ENCODE data around the gene SOX5.
"Not testable (repeated sequence)": the region's sequence is repeated elsewhere in the genome, so short reads cannot be mapped to it uniquely, and the experiment has no call there.

SOX5 gene

GRCh38 chr12:23756416-23756815 is 193.1 kb downstream of the SOX5 start:
- DNase-seq (ENCODE audit: low spot score) = no peak

DNA sequence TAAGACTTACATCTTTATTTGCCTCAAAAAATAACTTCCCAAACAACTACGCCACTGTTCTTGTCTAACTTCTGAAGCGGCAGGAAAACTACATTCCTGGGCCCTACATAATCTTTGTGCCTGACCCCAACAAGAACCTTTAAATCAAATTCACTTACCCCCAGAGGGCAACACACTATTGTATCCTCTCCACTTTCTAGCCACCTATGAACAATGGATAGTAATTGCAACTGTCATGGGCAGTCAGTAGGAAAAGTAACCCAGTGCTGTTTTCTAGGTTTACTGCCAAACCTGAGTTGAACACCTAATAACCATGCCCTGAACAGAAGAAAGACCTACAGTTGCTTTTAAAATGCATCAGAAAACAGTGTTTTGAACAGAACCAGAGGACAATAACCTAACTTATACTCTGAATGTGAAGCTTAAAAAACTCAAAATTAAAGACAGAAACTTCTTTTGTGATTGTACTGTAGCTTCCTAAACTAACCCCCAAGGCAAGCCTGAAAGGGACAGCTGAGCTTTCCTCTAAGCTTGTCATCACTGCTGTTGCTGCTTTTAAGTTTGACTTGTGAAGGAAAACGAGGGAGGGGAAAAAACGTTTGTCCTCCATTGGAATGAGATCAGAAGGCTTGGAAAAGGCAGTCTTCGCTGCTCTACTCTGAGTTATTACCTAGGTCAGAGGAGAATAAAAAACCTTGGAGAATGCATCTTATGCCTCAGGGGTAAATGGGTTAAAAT is 195.7 kb downstream of the SOX5 start:
- DNase-seq (ENCODE audit: low spot score) = no peak

DNA sequence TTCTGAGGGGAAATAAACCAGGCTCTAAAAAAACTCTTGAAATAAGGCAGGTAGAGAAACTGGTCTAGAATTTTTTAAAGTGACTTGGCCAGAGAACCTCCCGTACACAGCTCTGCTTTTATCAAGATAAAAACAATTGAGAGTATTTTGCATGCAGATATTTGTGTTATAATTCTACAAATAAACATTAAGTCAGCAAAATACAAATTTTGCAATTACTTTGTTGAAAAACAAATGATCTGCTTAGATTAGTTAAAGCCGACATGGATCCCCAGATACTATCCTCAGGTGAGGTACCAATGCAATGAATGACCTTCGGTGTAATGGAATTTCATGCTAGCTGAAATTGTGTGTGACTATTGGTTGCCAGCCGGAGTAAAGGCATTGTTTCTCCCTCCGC is 197.2 kb downstream of the SOX5 start:
- no peak for DNase-seq (ENCODE audit: low spot score)

DNA sequence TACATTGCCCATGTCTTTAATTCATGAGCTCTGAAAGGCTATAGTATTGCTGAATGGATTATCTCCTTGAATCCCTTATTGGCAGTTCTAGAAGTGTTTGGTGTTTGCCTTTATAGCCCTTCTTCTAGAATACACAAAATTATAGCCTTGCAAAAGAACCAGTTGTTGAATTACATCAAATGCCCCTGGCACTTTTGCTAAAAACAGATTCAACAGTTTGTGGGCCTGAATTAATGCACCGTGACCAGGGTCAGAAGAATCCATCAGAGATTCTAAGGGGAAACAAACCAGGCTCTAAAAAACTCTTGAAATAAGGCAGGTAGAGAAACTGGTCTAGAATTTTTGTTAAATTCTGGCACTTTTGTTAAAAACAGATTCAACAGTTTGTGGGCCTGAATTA is 197.8 kb downstream of the SOX5 start:
- no peak for DNase-seq (ENCODE audit: low spot score)

DNA sequence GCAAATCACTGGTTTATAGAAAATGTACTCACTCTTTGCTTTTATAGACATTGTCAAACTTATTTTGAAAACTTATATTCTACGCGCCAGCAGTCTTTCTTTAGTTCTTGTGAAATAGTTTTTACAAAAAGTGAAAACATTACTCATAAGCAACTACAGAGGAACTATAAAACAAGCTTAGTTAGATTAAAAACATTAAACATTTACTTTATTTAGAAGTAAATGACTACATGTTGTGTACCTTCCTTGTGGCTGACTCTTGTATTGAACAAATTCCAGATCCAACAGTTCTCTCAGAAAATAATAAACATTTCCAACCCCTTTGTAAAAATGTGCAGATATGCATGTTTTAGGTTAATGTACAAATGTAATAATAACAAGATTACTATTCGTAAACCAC is 198.5 kb downstream of the SOX5 start:
- no peak for DNase-seq (ENCODE audit: low spot score)

DNA sequence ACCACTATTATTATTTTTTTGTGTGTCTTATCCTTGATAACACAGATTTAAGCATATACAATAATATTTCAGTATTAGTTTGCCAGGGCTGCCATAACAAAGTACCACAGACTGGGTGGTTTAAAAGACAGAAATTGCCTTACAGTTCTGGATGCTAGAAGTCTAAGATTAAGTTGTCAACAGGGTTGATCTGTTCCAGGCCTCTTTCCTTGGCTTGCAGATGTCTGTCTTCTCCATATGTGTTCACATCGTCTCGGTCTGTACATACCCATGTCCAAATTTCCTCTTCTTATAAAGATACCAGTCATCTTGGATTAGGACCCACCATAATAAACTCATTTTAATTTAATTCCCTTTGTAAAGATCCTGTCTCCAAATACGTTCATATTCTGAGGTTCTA is 204.8 kb downstream of the SOX5 start:
- no peak for DNase-seq (ENCODE audit: low spot score)

DNA sequence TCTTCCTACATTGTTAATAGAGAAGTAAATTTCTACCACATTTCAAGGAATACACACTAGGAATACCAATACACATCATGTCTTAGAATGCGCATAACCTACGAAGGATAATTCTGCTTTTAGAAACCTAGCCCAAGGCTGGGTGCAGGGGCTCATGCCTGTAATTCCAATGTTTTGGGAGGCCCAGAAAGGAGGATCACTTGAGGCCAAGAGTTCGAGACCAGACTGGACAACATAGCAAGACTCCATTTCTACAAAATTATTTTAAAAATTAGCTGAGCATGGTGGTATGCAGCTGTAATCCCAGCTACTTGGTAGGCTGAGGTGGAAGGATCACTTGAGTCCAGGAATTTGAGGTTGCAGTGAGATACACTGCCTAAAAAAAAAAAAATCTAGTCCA is 206.9 kb downstream of the SOX5 start:
- DNase-seq (ENCODE audit: low spot score) = no peak

DNA sequence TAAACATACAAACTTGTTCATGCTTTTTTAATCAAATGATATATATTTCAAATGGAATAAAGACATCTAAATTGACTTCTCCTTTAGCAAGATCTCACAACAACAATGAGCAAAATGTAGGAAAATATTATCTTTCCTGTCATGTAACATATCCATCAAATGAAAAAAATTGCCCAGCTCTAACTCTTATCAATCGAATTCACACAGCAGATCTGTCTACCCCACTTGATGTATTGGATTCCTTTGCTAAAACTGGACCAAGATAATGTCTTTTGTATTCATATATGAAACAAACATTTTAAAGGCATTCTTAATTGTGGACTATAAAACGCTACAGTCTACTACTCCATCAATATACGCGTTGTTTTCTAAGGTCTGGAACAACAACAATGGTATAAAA is 218.0 kb downstream of the SOX5 start:
- DNase-seq (ENCODE audit: low spot score) = no peak

DNA sequence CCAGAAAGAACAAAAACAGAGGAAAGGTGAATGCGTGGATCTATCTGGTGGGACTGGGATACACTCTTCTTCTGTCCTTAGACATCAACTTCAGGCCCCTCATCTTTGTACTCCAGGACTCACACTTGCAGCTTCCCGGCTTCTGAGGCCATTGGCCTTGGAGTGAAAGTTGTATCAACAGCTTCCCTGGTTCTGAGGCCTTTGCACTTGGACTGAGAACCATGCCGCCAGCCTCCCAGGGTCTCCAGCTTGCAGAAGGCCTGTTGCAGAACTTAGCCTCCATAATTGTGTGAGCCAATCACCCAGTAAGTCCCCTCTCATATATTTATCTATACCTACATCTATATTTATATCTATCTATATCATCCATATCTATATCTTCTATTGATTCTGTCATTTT is 218.4 kb downstream of the SOX5 start:
- DNase-seq (ENCODE audit: low spot score) = no peak

DNA sequence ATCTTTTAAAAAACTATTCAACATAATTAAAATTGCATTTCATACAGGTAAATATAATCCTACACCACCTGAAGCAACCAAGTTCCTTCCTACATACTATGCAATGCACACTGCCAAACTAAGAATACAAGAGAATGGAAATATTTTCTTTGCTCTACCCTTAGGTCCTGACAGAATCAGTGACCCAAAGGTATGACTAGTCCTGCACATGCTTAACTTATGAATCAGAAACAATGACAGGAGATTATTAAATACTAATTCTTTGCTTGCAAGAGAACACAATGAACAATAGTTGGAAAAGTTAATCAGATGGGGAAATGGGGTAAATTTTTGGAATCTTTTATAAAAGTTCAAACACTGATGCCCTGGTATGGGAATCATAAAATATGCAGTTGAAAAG is 220.1 kb downstream of the SOX5 start:
- no peak for DNase-seq (ENCODE audit: low spot score)

GRCh38 chr12:23726646-23727045 is 222.8 kb downstream of the SOX5 start:
- no peak for DNase-seq (ENCODE audit: low spot score)

GRCh38 chr12:23722655-23723054 is 226.8 kb downstream of the SOX5 start:
- no peak for DNase-seq (ENCODE audit: low spot score)

DNA sequence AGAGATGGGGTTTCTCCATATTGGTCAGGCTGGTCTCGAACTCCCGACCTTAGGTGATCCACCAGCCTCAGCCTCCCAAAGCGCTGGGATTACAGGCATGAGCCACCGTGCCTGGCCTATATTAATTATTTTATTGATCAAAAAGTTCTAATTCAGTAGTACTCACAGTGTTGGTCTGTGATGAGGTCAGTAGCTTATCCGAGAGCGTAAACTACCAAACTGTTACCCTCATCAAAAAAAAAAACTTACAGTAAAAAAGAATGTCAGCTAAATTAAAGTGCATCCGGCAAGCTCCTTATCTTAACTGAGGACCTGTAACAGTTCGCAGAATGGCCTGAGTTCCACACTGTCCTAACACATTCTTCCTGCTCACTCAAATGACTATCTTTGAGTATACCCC is 228.2 kb downstream of the SOX5 start:
- no peak for DNase-seq (ENCODE audit: low spot score)

GRCh38 chr12:23719493-23719892 is 230.0 kb downstream of the SOX5 start:
- no peak for DNase-seq (ENCODE audit: low spot score)

DNA sequence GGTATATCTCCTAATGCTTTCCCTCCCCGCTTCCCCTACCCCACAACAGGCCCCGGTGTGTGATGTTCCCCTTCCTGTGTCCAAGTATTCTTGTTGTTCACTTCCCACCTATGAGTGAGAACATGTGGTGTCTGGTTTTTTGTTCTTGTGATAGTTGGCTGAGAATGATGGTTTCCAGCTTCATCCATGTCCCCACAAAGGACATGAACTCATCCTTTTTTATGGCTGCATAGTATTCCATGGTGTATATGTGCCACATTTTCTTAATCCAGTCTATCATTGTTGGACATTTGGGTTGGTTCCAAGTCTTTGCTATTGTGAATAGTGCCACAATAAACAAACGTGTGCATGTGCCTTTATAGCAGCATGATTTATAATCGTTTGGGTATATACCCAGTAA is 239.1 kb downstream of the SOX5 start:
- DNase-seq (ENCODE audit: low spot score) = not testable (repeated sequence)

- no peak for DNase-seq (ENCODE audit: low spot score)
Measured at GRCh38 chr12:23708185-23708837, 241.2 kb downstream of the SOX5 start.

DNA sequence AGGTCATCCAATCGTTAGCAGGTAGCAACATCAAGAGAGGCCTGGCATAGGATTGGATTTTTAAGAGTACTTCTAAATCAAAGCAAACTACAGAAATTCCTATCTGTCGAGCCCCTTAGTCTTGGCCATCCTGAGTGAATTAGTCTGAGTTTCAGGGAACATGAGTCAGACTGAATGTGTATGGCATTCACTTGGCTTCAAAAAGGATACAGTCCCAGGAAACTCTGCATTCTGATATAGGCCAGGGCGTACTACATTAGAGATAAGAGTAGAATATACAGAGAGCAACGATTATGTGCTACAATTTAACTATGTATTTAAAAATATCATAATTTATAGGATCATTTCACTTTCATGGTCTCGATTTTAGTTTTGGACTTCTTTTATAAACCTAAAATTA is 242.2 kb downstream of the SOX5 start:
- DNase-seq (ENCODE audit: low spot score) = no peak

DNA sequence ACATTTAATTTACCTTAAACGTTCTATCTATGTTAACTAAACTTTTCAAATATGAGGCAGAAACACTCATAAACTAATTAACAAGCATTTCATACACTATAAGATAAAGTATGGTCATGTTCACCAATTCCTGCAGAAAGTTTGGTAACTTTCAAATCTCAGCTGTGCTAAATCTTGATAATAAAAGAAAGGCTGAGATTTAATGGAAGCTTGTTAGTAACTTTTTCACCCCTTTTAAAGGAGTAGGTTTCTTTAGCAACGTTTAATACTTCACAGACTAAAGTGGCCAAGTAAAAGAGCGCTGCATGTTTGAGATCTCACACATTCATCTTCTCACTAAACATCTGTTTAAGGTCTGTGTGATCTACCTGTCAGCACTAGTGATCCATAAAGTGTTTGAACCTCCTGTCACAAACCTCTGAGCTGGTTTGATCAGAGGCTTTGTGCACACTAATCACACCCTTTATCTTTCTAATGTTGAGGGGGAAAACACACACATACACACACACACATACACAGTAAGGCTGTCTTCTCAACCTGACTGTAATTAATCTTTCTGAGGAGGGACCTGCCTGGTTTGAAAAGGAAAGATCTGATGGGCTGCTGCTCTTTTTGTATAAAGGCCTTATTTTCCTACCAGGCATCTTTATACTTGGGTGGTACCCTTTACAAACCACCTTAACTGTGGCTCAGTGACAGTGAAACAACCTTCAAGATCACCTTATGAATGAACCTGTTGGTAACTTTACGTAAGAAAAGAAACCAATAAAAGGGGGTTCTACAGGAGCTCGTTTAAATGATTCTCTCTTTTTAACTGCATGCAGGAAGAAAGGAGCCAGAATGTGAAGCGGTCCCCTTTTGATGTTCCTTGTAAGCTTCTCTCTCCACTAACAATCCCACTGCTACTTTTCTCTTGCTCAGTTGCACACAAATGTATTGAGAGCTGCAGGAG is 244.2 kb downstream of the SOX5 start:
- no peak for DNase-seq (ENCODE audit: low spot score)

DNA sequence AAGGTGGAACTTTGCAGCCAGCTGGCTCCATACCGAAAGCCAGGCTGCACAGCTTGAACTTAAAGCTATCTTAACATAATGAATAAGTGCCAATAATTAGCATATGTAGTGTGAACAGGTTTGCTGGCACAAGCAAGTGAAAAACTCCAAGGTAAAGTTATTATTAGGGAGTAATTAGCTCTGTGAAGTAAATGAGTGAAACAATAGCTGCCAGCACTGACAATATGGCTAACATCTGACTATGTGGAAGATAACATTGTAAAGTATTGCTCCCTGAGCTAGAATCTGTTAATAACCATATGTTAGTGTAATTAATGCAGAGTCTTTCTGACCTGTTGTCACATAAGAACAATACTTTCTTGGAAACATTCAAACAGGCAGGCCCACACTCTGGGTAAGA is 246.4 kb downstream of the SOX5 start:
- DNase-seq (ENCODE audit: low spot score) = no peak

- no peak for DNase-seq (ENCODE audit: low spot score)
Measured at GRCh38 chr12:23699031-23699430, 250.4 kb downstream of the SOX5 start.

- DNase-seq (ENCODE audit: low spot score) = no peak
Measured at GRCh38 chr12:23694920-23695319, 254.6 kb downstream of the SOX5 start.

- DNase-seq (ENCODE audit: low spot score) = no peak
Measured at GRCh38 chr12:23694307-23694706, 255.2 kb downstream of the SOX5 start.

DNA sequence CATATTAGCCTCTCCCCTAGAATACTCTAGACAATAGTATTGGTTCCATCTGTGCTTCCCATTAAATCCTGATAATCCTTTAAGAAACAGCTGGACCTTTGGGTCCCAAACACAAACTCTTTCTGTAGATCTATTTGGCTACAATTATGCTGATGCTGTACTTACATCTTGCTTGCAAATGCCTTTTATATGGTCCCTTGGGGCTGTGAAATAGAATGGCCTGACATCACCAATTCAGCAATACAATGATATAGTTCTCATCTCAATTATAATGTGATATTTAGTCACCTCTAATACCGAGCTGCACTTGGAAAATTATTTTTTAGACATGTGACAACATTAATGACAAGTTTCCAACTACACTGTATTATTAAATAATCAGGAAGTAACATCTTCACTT is 261.5 kb downstream of the SOX5 start:
- DNase-seq (ENCODE audit: low spot score) = no peak

All from Ammon's horn (tissue), 1 donor.